NCI-H524 (cell line): ENCODE results near the gene SMIM33.
"Not testable (repeated sequence)": the region's sequence is repeated elsewhere in the genome, so short reads cannot be mapped to it uniquely, and the experiment has no call there.

Experiments
- DNase-seq, 2 experiments: peaks; one replicate each; lab custom pipeline; 2025; lab: John Stamatoyannopoulos, UW

Gene SMIM33

GRCh38 chr5:139482050-139482889 is 11.5 kb downstream of the SMIM33 start, which contains the start of gene STING1:
Gene STING1 (minus strand): TSS chr5:139482758. CDS start chr5:139481704, 1,054 bp downstream.
- peak; percentile 28 to 72 for DNase-seq

- not testable (repeated sequence) for DNase-seq
These were observed 12.0 kb downstream of the SMIM33 start for GRCh38 chr5:139482890-139483208.

- DNase-seq: no peak
These were observed 15.4 kb downstream of the SMIM33 start for GRCh38 chr5:139486201-139486600.

GRCh38 chr5:139488260-139488659 is 17.5 kb downstream of the SMIM33 start:
- DNase-seq: peak; percentile 11 to 60

GRCh38 chr5:139492700-139493192 is 21.9 kb downstream of the SMIM33 start:
- no peak for DNase-seq

GRCh38 chr5:139494256-139494655 is 23.5 kb downstream of the SMIM33 start:
- DNase-seq: no peak

GRCh38 chr5:139494832-139495231 is 24.0 kb downstream of the SMIM33 start:
- no peak for DNase-seq

GRCh38 chr5:139495638-139496435 is 25.0 kb downstream of the SMIM33 start:
- DNase-seq: no peak

- no peak for DNase-seq
These were observed 30.6 kb downstream of the SMIM33 start for GRCh38 chr5:139501381-139501780.

- not testable (repeated sequence) for DNase-seq
These were observed 32.4 kb downstream of the SMIM33 start for GRCh38 chr5:139503036-139503817.

- DNase-seq: not testable (repeated sequence)
These were observed 33.1 kb downstream of the SMIM33 start for GRCh38 chr5:139503879-139504278.

- not testable (repeated sequence) for DNase-seq
These were observed 33.9 kb downstream of the SMIM33 start for GRCh38 chr5:139504722-139505121.

GRCh38 chr5:139512786-139513390 is 42.1 kb downstream of the SMIM33 start:
- no peak for DNase-seq

GRCh38 chr5:139513434-139513833 is 42.6 kb downstream of the SMIM33 start:
- DNase-seq: peak; percentile 48 to 79

- DNase-seq: no peak
These were observed 43.2 kb downstream of the SMIM33 start for GRCh38 chr5:139513852-139514485.

GRCh38 chr5:139514486-139514856 is 43.7 kb downstream of the SMIM33 start:
- no peak for DNase-seq

GRCh38 chr5:139517683-139518564 is 47.1 kb downstream of the SMIM33 start:
- peak; percentile 21 to 76 for DNase-seq
